H9 (cell line): Measurements from ENCODE around the gene CCR7. TPM values are rescaled to one million over a fixed set of nuclear protein-coding genes. Genes with fewer than 3 reads are reported as not detected.
A peak's percentile ranks its signal among the peaks of the same experiment; 100 is the strongest.

Experiments
- DNase-seq: peaks from one replicate; pipeline ENCODE4 v3.0.0-alpha.2; 2017
- H2AFZ ChIP-seq: one replicate; pipeline ENCODE4 v1.6.1; 2013; ENCODE audit warnings: mild to moderate bottlenecking, low read length, control low read depth, moderate library complexity
- H2AK5ac ChIP-seq: 2 replicates; pipeline ENCODE4 v1.6.1; 2013; ENCODE audit warnings: low read length, control low read depth, mixed read lengths; ENCODE audit not compliant: insufficient read length
- H2BK120ac ChIP-seq: one replicate; pipeline ENCODE4 v1.6.1; 2013; ENCODE audit warnings: low read depth, mild to moderate bottlenecking, low read length, control low read depth, inconsistent platforms; ENCODE audit not compliant: poor library complexity, severe bottlenecking
- H2BK12ac ChIP-seq: 2 replicates; pipeline ENCODE4 v1.6.1; 2013; ENCODE audit warnings: low read length, control low read depth, mixed read lengths, low read depth; ENCODE audit not compliant: insufficient read length
- H2BK15ac ChIP-seq: 2 replicates; pipeline ENCODE4 v1.6.1; 2013; ENCODE audit warnings: low read depth, low read length, control low read depth
- H2BK20ac ChIP-seq: one replicate; pipeline ENCODE4 v1.6.1; 2013; ENCODE audit warnings: low read depth, mild to moderate bottlenecking, low read length, control low read depth, inconsistent platforms; ENCODE audit not compliant: poor library complexity, severe bottlenecking
- H2BK5ac ChIP-seq: 2 replicates; pipeline ENCODE4 v1.6.1; 2013; ENCODE audit warnings: low read length, control low read depth, mixed read lengths; ENCODE audit not compliant: insufficient read length
- H3K14ac ChIP-seq: 2 replicates; pipeline ENCODE4 v1.6.1; 2013; ENCODE audit warnings: low read length, control low read depth; ENCODE audit not compliant: insufficient read depth
- H3K18ac ChIP-seq: 2 replicates; pipeline ENCODE4 v1.6.1; 2013; ENCODE audit warnings: low read depth, mild to moderate bottlenecking, mixed read lengths, low read length, control low read depth; ENCODE audit not compliant: insufficient read length
- H3K23ac ChIP-seq: 2 replicates; pipeline ENCODE4 v1.6.1; 2013; ENCODE audit warnings: low read length, control low read depth, mixed read lengths, low read depth; ENCODE audit not compliant: insufficient read length
- H3K23me2 ChIP-seq: 2 replicates; pipeline ENCODE4 v1.6.1; 2013; ENCODE audit warnings: low read depth, mild to moderate bottlenecking, mixed read lengths, low read length, control low read depth; ENCODE audit not compliant: insufficient read length, poor library complexity, severe bottlenecking
- H3K27ac ChIP-seq: 2 replicates; pipeline ENCODE4 v1.5.1; 2013; ENCODE audit warnings: low read length, control low read depth, mixed read lengths, low read depth; ENCODE audit not compliant: insufficient read length
- H3K27me3 ChIP-seq: 2 replicates; pipeline ENCODE4 v1.6.1; 2013; ENCODE audit warnings: low read length, control low read depth, inconsistent platforms; ENCODE audit not compliant: insufficient read depth
- H3K4ac ChIP-seq: 2 replicates; pipeline ENCODE4 v1.6.1; 2013; ENCODE audit warnings: low read depth, mild to moderate bottlenecking, control low read depth, inconsistent platforms, low read length, moderate library complexity
- H3K4me1 ChIP-seq: 2 replicates; pipeline ENCODE4 v1.6.1; 2013; ENCODE audit warnings: low read length, control low read depth, inconsistent platforms; ENCODE audit not compliant: insufficient read depth
- H3K4me2 ChIP-seq: 2 replicates; pipeline ENCODE4 v1.6.1; 2013; ENCODE audit warnings: low read length, control low read depth, mixed read lengths; ENCODE audit not compliant: insufficient read length, insufficient read depth
- H3K56ac ChIP-seq: 2 replicates; pipeline ENCODE4 v1.6.1; 2013; ENCODE audit warnings: low read depth, mild to moderate bottlenecking, mixed read lengths, low read length, control low read depth; ENCODE audit not compliant: insufficient read length
- H3K79me1 ChIP-seq: 2 replicates; pipeline ENCODE4 v1.6.1; 2013; ENCODE audit warnings: low read depth, mild to moderate bottlenecking, moderate library complexity, low read length, control low read depth, inconsistent platforms; ENCODE audit not compliant: insufficient read depth, poor library complexity, severe bottlenecking
- H3K79me2 ChIP-seq: 2 replicates; pipeline ENCODE4 v1.6.1; 2013; ENCODE audit warnings: low read length, control low read depth, inconsistent platforms; ENCODE audit not compliant: insufficient read depth
- H3K9ac ChIP-seq: 2 replicates; pipeline ENCODE4 v1.6.1; 2013; ENCODE audit warnings: low read length, control low read depth, mixed read lengths; ENCODE audit not compliant: insufficient read length; ENCODE audit errors: extremely low read depth
- H3K9me3 ChIP-seq: one replicate; pipeline ENCODE4 v1.6.1; 2013; ENCODE audit warnings: low read depth, low read length, inconsistent platforms; ENCODE audit not compliant: control insufficient read depth
- H3T11ph ChIP-seq: one replicate; pipeline ENCODE4 v1.6.1; 2013; ENCODE audit warnings: mild to moderate bottlenecking, low read length, control low read depth, inconsistent platforms
- H4K20me1 ChIP-seq: one replicate; pipeline ENCODE4 v1.6.1; 2013; ENCODE audit not compliant: control insufficient read depth, insufficient read length, insufficient read depth
- H4K5ac ChIP-seq: 2 replicates; pipeline ENCODE4 v1.6.1; 2013; ENCODE audit warnings: low read depth, mild to moderate bottlenecking, mixed read lengths, low read length, control low read depth; ENCODE audit not compliant: insufficient read length
- H4K8ac ChIP-seq: replicated peaks from 2 replicates; pipeline ENCODE4 v1.6.1; 2013; ENCODE audit warnings: low read length, control low read depth, mixed read lengths, low read depth; ENCODE audit not compliant: insufficient read length
- H4K91ac ChIP-seq: 2 replicates; pipeline ENCODE4 v1.6.1; 2013; ENCODE audit warnings: low read depth, mild to moderate bottlenecking, moderate library complexity, mixed read lengths, low read length, control low read depth; ENCODE audit not compliant: insufficient read length
- H3K27ac Mint-ChIP-seq, 3 experiments: 2 replicates in 2 of 3; 3 replicates in 1 of 3; pipeline ENCODE4 v1.8.0; 2020 to 2021; ENCODE audit warnings: mixed read lengths in 3 of 3, mild to moderate bottlenecking in 1 of 3, moderate library complexity in 1 of 3
- H3K27me3 Mint-ChIP-seq: 2 replicates; pipeline ENCODE4 v1.8.0; 2021; ENCODE audit warnings: low read depth, mild to moderate bottlenecking, moderate library complexity, mixed read lengths
- H3K36me3 Mint-ChIP-seq, 3 experiments: 2 replicates in 2 of 3; 3 replicates in 1 of 3; pipeline ENCODE4 v1.8.0; 2020 to 2021; ENCODE audit warnings: low read depth in 3 of 3, mixed read lengths in 3 of 3; ENCODE audit not compliant: insufficient read depth in 1 of 3
- H3K4me1 Mint-ChIP-seq, 2 experiments: 2 replicates each; pipeline ENCODE4 v1.8.0; 2020; ENCODE audit warnings: mixed read lengths in 2 of 2
- H3K4me3 Mint-ChIP-seq, 2 experiments: 2 replicates in 1 of 2; 3 replicates in 1 of 2; pipeline ENCODE4 v1.8.0; 2020 to 2021; ENCODE audit warnings: mild to moderate bottlenecking in 2 of 2, mixed read lengths in 2 of 2, moderate library complexity in 1 of 2
- H3K9me3 Mint-ChIP-seq, 2 experiments: 2 replicates in 1 of 2; 3 replicates in 1 of 2; pipeline ENCODE4 v1.8.0; 2020; ENCODE audit warnings: mild to moderate bottlenecking in 2 of 2, mixed read lengths in 2 of 2, moderate library complexity in 1 of 2
- CTCF ChIP-seq: fragments of 200-600 bp; sonication (generic); conservative IDR thresholded peaks from 3 replicates; pipeline ENCODE4 v1.8.0; 2021; ENCODE audit warnings: antibody characterized with exemption, mild to moderate bottlenecking
- WGBS: extraction: QIAGEN DNeasy Blood & Tissue Kit; methylation state at CpG from one replicate; pipeline ENCODE4 v1.1.7; 2013; ENCODE audit warnings: missing lambda C conversion rate, low lambda C conversion rate, mixed read lengths; ENCODE audit not compliant: insufficient read length; ENCODE audit errors: extremely low coverage; 5-methylcytosine and 5-hydroxymethylcytosine counted together
- total RNA-seq: library from RNA; stranded (reverse); gene quantifications from 2 replicates; pipeline ENCODE4 v1.2.1, GENCODE V29; 2021

The CCR7 gene
- total RNA-seq, 1 experiment from 2014 or later: 0.31 TPM

GRCh38 chr17:40533896-40534295 is 31.4 kb downstream of the CCR7 start:
- Mint-ChIP-seq H3K27ac (0 out of 7 replicates have a peak overlapping the region, but pooled peaks of 1 of the 3 experiments have one; percentile 10), H3K27me3 (no peaks in the 10 kb centered on the region; the same call in 1 of the 2 replicates), H3K36me3 (no peaks in the 10 kb centered on the region), H3K4me3 (no peak overlapping the region), H3K9me3 (peaks cover 0 to 3% of the 10 kb centered on the region in 2 experiments; a peak in 1 of 5 replicates), H3K4me1 (peaks cover 8 to 22% of the 10 kb centered on the region in 2 experiments)
- H2BK15ac ChIP-seq: no peak overlapping the region
- H2BK120ac ChIP-seq: no peak overlapping the region
- H3K27me3 ChIP-seq: no peaks in the 10 kb centered on the region; the same call in 1 of the 2 replicates
- H2BK20ac ChIP-seq: no peak overlapping the region
- H3K18ac ChIP-seq: no peak overlapping the region
- no peak overlapping the region for H3K14ac ChIP-seq
- H4K20me1 ChIP-seq: no peaks in the 10 kb centered on the region
- no peak overlapping the region for H3K4ac ChIP-seq
- H3K4me1 ChIP-seq: no peaks in the 10 kb centered on the region
- H3K9me3 ChIP-seq: no peaks in the 10 kb centered on the region
- no peak overlapping the region for H2AK5ac ChIP-seq
- no peak for DNase-seq
- no peak overlapping the region for H3T11ph ChIP-seq
- H3K23ac ChIP-seq: no peak overlapping the region
- no peak overlapping the region for H4K91ac ChIP-seq
- H2AFZ ChIP-seq: no peak overlapping the region
- no peak overlapping the region for H4K5ac ChIP-seq
- no peak overlapping the region for H3K56ac ChIP-seq
- H2BK12ac ChIP-seq: no peak overlapping the region
- TF ChIP-seq CTCF: no peak
- no peak overlapping the region for H3K9ac ChIP-seq
- no peak overlapping the region for H3K27ac ChIP-seq
- no peak overlapping the region for H3K4me2 ChIP-seq
- no peaks in the 10 kb centered on the region for H3K79me1 ChIP-seq
- no peaks in the 10 kb centered on the region for H3K23me2 ChIP-seq
- no CpG with 5 or more reads among the region's 4 CpGs for WGBS
- no peaks in the 10 kb centered on the region for H3K79me2 ChIP-seq
- H2BK5ac ChIP-seq: no peak overlapping the region
- H4K8ac ChIP-seq: no peak overlapping the region
